OCI-LY3 (cell line): ENCODE results near the gene PKP4.

Experiments used
- H2AFZ ChIP-seq: fragments of 200-600, 300-600 bp; shearing (Covaris generic); 2 replicates; pipeline ENCODE4 v1.6.0; 2014; ENCODE audit warnings: antibody characterized with exemption, low read depth, low read length
- H3K27ac ChIP-seq: fragments of 200-600, 300-600 bp; sonication (generic); 2 replicates; pipeline ENCODE4 v1.5.1; 2014; ENCODE audit warnings: mild to moderate bottlenecking, low read length, moderate library complexity, mixed read lengths
- H3K27me3 ChIP-seq: fragments of 200-600, 300-600 bp; sonication (generic); 2 replicates; pipeline ENCODE4 v1.6.1; 2014; ENCODE audit warnings: low read depth, low read length, mixed read lengths
- H3K36me3 ChIP-seq: fragments of 200-600, 300-600 bp; sonication (generic); replicated peaks from 2 replicates; pipeline ENCODE3; 2014; ENCODE audit warnings: low read depth, low read length, mixed read lengths
- H3K4me1 ChIP-seq: fragments of 300-600, 200-600 bp; sonication (generic); 2 replicates; pipeline ENCODE4 v1.6.1; 2014; ENCODE audit warnings: low read length, mixed read lengths
- H3K4me2 ChIP-seq: fragments of 200-600, 300-600 bp; sonication (generic); 2 replicates; pipeline ENCODE4 v1.6.1; 2014; ENCODE audit warnings: low read length, mixed read lengths
- H3K4me3 ChIP-seq: fragments of 300-600, 200-600 bp; sonication (generic); 2 replicates; pipeline ENCODE4 v1.5.1; 2014; ENCODE audit warnings: antibody characterized with exemption, mild to moderate bottlenecking, low read length, moderate library complexity
- H3K79me2 ChIP-seq: fragments of 300-600, 200-600 bp; shearing (Covaris generic); 2 replicates; pipeline ENCODE4 v1.6.1; 2014; ENCODE audit warnings: mild to moderate bottlenecking, low read length, mixed read lengths
- H3K9ac ChIP-seq: fragments of 300-600, 200-600 bp; shearing (Covaris generic); 2 replicates; pipeline ENCODE4 v1.6.0; 2014; ENCODE audit warnings: mild to moderate bottlenecking, low read length, moderate library complexity
- H3K9me3 ChIP-seq: fragments of 200-600, 300-600 bp; shearing (Covaris generic); 2 replicates; pipeline ENCODE4 v1.6.1; 2014; ENCODE audit warnings: low read length, mixed read lengths; ENCODE audit not compliant: insufficient read depth
- H4K20me1 ChIP-seq: fragments of 200-600, 300-600 bp; sonication (generic); 2 replicates; pipeline ENCODE4 v1.6.1; 2016; ENCODE audit warnings: low read length, mixed read lengths; ENCODE audit not compliant: insufficient read depth
- EZH2phosphoT487 ChIP-seq: fragments of 200-600 bp; shearing (Covaris generic); IDR thresholded peaks from 2 replicates; pipeline ENCODE4 v1.6.1; 2018; ENCODE audit warnings: antibody characterized with exemption, mixed run types, low read depth
- TF ChIP-seq, protein P1 (sequence below): fragments of 200-600, 300-600 bp; sonication (generic); IDR thresholded peaks from 2 replicates; pipeline ENCODE4 v1.5.1; 2014; ENCODE audit warnings: antibody characterized with exemption, low read length, low read depth

Gene PKP4

DNA sequence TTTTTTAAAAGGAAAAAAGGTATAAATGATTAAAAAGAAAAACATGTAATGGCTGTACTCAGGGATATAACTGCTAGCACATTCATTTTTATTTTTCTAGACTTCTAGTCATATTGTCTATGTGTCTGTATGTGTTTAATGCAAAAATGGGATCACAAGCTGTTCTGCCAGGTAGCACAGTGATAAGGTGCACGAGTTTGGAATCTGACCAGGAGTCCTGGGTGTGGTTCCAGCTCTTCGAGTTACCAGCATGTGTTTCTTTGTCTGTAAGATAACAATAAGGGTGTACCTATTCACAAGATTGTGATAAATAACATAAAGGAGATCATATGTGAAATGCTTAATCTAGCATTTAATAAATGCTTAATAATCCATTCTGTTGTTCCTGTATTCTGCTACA, 145.3 kb downstream of the PKP4 start:
- Histone ChIP-seq H3K27ac (no peak overlapping the region), H3K9ac (no peak overlapping the region), H3K4me3 (no peak overlapping the region), H3K4me1 (no peaks in the 10 kb centered on the region), H3K4me2 (no peak overlapping the region), H3K79me2 (no peaks in the 10 kb centered on the region), H2AFZ (no peak overlapping the region), H3K9me3 (no peaks in the 10 kb centered on the region), H3K36me3 (no peaks in the 10 kb centered on the region), H3K27me3 (no peaks in the 10 kb centered on the region), H4K20me1 (no peaks in the 10 kb centered on the region)
- TF ChIP-seq, protein P1, sequence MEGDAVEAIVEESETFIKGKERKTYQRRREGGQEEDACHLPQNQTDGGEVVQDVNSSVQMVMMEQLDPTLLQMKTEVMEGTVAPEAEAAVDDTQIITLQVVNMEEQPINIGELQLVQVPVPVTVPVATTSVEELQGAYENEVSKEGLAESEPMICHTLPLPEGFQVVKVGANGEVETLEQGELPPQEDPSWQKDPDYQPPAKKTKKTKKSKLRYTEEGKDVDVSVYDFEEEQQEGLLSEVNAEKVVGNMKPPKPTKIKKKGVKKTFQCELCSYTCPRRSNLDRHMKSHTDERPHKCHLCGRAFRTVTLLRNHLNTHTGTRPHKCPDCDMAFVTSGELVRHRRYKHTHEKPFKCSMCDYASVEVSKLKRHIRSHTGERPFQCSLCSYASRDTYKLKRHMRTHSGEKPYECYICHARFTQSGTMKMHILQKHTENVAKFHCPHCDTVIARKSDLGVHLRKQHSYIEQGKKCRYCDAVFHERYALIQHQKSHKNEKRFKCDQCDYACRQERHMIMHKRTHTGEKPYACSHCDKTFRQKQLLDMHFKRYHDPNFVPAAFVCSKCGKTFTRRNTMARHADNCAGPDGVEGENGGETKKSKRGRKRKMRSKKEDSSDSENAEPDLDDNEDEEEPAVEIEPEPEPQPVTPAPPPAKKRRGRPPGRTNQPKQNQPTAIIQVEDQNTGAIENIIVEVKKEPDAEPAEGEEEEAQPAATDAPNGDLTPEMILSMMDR = no peak
- TF ChIP-seq EZH2phosphoT487 = no peak

DNA sequence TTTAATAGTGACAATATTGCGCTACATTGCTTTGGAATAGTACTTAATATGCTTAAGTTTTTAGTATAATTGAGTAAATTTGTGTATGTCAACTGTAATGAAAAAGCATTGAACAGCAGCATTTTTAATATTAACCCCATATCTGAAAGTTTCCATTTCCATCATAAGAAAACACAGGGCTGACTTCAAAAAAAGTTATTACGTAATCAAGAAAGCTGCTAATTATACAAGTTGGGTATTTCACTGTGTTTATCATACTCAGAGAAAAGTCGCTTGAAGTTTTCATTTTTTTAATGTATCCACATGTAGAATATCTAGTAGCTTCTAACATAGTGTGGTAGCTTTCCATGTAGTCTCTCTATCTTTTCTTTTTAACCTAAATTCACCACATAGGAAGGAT, 146.5 kb downstream of the PKP4 start:
- Histone ChIP-seq H3K27ac (no peak overlapping the region), H3K4me3 (no peak overlapping the region), H3K36me3 (no peaks in the 10 kb centered on the region), H2AFZ (no peak overlapping the region), H3K4me1 (no peaks in the 10 kb centered on the region), H3K4me2 (no peak overlapping the region), H3K9me3 (no peaks in the 10 kb centered on the region), H3K79me2 (no peaks in the 10 kb centered on the region), H3K27me3 (no peaks in the 10 kb centered on the region), H4K20me1 (no peaks in the 10 kb centered on the region), H3K9ac (no peak overlapping the region)
- TF ChIP-seq, protein P1 = no peak
- TF ChIP-seq EZH2phosphoT487 = no peak

DNA sequence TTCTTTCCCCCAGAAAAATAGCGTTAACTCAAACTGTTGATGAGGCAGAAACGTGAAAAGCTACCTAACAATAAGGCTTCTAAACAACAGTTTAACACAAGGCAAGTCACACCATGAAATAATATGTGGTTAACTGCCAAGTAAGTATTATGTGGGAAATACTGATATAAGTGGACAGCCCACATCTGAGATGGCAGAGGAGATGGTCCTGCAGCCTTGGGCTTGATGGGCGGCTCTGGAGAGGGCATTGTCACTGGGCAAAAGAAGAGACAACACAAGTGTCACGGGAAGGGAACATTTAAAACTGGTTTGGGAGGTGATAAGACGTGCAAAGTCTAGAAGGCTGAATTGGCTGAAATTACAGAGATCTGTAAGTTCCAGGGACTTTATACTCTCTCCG, 147.2 kb downstream of the PKP4 start:
- Histone ChIP-seq H3K4me1 (no peaks in the 10 kb centered on the region), H3K4me2 (no peak overlapping the region), H3K9ac (no peak overlapping the region), H4K20me1 (no peaks in the 10 kb centered on the region), H3K27ac (no peak overlapping the region), H3K4me3 (no peak overlapping the region), H3K9me3 (no peaks in the 10 kb centered on the region), H3K36me3 (no peaks in the 10 kb centered on the region), H2AFZ (no peak overlapping the region), H3K27me3 (no peaks in the 10 kb centered on the region), H3K79me2 (no peaks in the 10 kb centered on the region)
- TF ChIP-seq, protein P1 = no peak
- no peak for TF ChIP-seq EZH2phosphoT487

DNA sequence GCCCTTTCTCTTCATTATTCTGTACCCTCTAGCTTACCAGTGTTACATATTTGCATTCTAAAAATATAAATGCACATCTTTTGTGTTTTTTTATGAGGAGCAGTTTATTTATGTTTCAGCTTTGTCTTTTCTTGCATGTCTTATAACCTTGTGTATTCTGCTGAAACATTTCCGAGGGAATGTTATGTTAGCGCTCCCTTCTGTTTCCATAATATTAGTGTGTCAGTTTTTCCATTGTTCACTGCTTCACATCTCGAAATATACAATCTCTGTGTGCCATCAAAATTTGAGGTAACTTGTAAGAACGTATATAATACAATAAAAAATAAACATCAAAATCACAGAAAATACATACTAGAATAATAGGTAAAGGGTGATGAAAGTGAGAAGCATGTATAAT, 153.3 kb downstream of the PKP4 start:
- TF ChIP-seq EZH2phosphoT487 = no peak
- TF ChIP-seq, protein P1 = no peak
- no peaks in the 10 kb centered on the region for H3K9me3 ChIP-seq
- no peaks in the 10 kb centered on the region for H3K36me3 ChIP-seq
- no peaks in the 10 kb centered on the region for H3K79me2 ChIP-seq
- H3K9ac ChIP-seq = no peak overlapping the region
- H3K4me1 ChIP-seq = no peaks in the 10 kb centered on the region
- no peak overlapping the region for H3K27ac ChIP-seq
- H3K4me3 ChIP-seq = no peak overlapping the region
- H4K20me1 ChIP-seq = no peaks in the 10 kb centered on the region
- H3K4me2 ChIP-seq = no peak overlapping the region
- no peak overlapping the region for H2AFZ ChIP-seq
- no peaks in the 10 kb centered on the region for H3K27me3 ChIP-seq
